Immature natural killer cell (primary cell): Measurements from ENCODE around the gene CABP1. TPM values are rescaled to one million over a fixed set of nuclear protein-coding genes. Genes with fewer than 3 reads are reported as not detected.

Experiments used
- DNase-seq, 3 donors: peaks; one replicate each; pipeline ENCODE4 v3.0.0; 2022; ENCODE audit warnings: mixed read lengths in 1 of 3
- H3K27ac Mint-ChIP-seq, 6 donors: one replicate each; pipeline ENCODE4 v1.8.0; 2020; ENCODE audit warnings: mixed read lengths in 6 of 6, mild to moderate bottlenecking in 5 of 6, inconsistent platforms in 4 of 6, moderate library complexity in 3 of 6
- H3K27me3 Mint-ChIP-seq, 3 donors: one replicate each; pipeline ENCODE4 v1.8.0; 2020 to 2021; ENCODE audit warnings: low read depth in 3 of 3, mild to moderate bottlenecking in 3 of 3, mixed read lengths in 3 of 3, moderate library complexity in 3 of 3, inconsistent platforms in 1 of 3
- H3K36me3 Mint-ChIP-seq, 3 donors: one replicate each; pipeline ENCODE4 v1.8.0; 2020; ENCODE audit warnings: mixed read lengths in 3 of 3, inconsistent platforms in 2 of 3, mild to moderate bottlenecking in 2 of 3
- H3K4me1 Mint-ChIP-seq, 2 donors: one replicate each; pipeline ENCODE4 v1.8.0; 2020; ENCODE audit warnings: inconsistent platforms in 2 of 2, mild to moderate bottlenecking in 2 of 2, mixed read lengths in 2 of 2, moderate library complexity in 1 of 2
- H3K4me3 Mint-ChIP-seq, 5 donors: one replicate each; pipeline ENCODE4 v1.8.0; 2020; ENCODE audit warnings: mild to moderate bottlenecking in 5 of 5, mixed read lengths in 5 of 5, inconsistent platforms in 3 of 5, moderate library complexity in 3 of 5
- H3K9me3 Mint-ChIP-seq, 6 donors: one replicate each; pipeline ENCODE4 v1.8.0; 2020; ENCODE audit warnings: mild to moderate bottlenecking in 6 of 6, mixed read lengths in 6 of 6, inconsistent platforms in 4 of 6, moderate library complexity in 3 of 6
- polyA plus RNA-seq, 3 donors: library from polyadenylated mRNA; unstranded; fragments of 300-500 nt; fragmentation: Illumina TruSeq; gene quantifications; one replicate each; pipeline ENCODE4 v1.2.3, GENCODE V29; 2021

CABP1 gene
- polyA plus RNA-seq, 3 donors from 2014 or later: not detected

DNA sequence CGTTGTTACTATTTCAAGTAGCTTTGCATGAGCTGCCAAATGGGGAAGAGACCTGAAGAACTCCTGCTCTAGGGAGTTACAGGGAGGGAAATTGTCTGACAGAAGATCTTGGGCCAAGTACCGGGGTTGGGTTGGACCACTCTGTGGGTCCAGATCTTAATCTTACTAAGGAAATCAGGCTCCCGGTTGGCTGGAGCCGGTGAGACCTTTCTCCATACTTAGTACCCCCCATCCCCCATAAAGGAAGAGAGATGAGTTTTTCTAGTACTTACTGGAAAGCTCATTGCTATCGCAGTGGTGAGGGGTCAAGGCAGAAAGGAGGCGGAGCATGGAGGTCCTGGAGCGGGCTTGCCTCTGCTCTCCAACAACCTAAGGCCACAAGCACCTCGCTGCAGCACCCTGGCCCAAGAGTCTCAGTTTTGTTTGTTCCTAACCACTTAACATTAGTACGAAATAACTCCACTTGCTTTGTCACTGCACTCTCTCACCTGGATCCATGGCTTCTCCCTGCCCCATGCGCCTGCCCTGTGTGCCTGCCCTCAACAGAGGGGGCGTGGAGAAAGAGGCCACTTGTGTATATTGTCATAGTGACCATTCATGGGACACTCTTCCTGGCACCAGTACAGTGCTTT lies 63.0 kb downstream of the CABP1 start:
- Mint-ChIP-seq H3K4me3 (no peak overlapping the region), H3K4me1 (no peaks in the 10 kb centered on the region), H3K36me3 (peaks cover 15 to 28% (median 16%) of the 10 kb centered on the region in 3 donors), H3K27ac (no peak overlapping the region), H3K9me3 (no peaks in the 10 kb centered on the region), H3K27me3 (no peaks in the 10 kb centered on the region)
- no peak for DNase-seq

DNA sequence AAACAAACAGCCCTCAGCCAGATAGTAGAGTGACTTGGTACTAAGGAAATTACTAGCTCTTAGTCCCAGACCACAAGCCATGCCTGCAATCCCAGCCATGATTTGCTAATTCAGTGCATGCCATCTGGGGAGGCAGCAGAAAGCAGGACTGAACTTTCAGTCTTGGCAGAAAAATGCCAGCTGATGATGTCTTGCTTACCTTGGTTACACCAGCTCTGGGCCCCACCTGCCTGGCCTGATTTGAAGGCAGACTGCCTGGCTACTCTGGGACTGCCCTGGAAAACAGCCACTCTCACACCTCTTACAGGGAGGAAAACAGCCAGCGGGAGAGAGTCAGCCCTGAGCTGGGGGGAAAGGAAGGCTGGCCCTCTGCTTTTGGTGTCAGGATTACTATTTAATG lies 65.2 kb downstream of the CABP1 start:
- Mint-ChIP-seq H3K9me3 (no peaks in the 10 kb centered on the region), H3K4me1 (peaks cover 8 to 10% of the 10 kb centered on the region in 2 donors), H3K4me3 (no peak overlapping the region), H3K27ac (no peak overlapping the region), H3K27me3 (no peaks in the 10 kb centered on the region), H3K36me3 (peaks cover 6 to 11% (median 11%) of the 10 kb centered on the region in 3 donors)
- DNase-seq: no peak

DNA sequence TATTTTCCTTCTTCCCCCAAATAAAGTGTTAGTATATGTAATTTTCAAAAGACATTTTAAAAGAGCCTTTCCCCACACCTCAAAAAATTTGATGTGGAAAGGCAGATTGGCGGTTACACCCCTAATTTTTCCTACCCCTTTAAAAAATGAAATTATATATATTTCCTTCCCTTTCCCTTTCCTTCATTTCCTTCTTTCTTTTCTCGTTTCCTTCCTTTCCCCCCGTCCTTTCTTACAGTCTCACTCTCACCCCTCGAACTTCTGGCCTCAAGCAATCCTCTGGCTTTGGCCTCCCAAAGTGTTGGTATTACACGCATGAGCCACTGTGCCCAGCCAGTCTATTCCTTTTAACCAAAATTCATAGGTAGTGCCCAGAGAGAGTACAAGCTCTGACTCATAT lies 65.6 kb downstream of the CABP1 start:
- Mint-ChIP-seq H3K27me3 (no peaks in the 10 kb centered on the region), H3K27ac (no peak overlapping the region), H3K36me3 (peaks cover 3 to 7% (median 7%) of the 10 kb centered on the region in 3 donors), H3K4me1 (peaks cover 10 to 12% of the 10 kb centered on the region in 2 donors), H3K9me3 (no peaks in the 10 kb centered on the region), H3K4me3 (no peak overlapping the region)
- no peak for DNase-seq

DNA sequence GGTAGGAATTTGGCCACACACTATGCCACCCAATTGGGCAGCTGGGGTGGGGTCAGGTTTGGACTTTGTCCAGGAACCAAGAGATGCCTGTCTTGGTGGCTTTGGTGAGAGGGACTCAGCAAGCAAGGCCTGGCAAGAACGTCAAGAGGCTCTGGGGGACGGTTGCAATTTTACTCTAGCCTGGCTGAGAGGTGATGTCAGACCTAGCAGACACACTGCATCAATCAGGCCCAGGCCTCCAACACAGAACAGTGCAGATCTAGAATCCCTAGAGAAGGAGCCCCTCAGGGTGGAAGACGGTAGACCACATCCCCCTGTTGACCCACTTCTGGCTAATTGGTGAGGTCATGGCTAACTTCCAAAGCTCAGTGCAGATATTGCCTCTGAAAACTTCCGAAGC lies 68.2 kb downstream of the CABP1 start:
- no peak for DNase-seq
- H3K9me3 Mint-ChIP-seq: no peaks in the 10 kb centered on the region
- H3K27me3 Mint-ChIP-seq: no peaks in the 10 kb centered on the region
- H3K4me3 Mint-ChIP-seq: peak overlapping the region in 3 of 5 donors; percentile 35 to 83 (median 50)
- peaks cover 28 to 29% of the 10 kb centered on the region in 2 donors for H3K4me1 Mint-ChIP-seq
- peaks cover under 1 to 2% (median 2%) of the 10 kb centered on the region in 3 donors for H3K36me3 Mint-ChIP-seq
- H3K27ac Mint-ChIP-seq: peak overlapping the region in 2 of 6 donors; percentile 34 to 83

DNA sequence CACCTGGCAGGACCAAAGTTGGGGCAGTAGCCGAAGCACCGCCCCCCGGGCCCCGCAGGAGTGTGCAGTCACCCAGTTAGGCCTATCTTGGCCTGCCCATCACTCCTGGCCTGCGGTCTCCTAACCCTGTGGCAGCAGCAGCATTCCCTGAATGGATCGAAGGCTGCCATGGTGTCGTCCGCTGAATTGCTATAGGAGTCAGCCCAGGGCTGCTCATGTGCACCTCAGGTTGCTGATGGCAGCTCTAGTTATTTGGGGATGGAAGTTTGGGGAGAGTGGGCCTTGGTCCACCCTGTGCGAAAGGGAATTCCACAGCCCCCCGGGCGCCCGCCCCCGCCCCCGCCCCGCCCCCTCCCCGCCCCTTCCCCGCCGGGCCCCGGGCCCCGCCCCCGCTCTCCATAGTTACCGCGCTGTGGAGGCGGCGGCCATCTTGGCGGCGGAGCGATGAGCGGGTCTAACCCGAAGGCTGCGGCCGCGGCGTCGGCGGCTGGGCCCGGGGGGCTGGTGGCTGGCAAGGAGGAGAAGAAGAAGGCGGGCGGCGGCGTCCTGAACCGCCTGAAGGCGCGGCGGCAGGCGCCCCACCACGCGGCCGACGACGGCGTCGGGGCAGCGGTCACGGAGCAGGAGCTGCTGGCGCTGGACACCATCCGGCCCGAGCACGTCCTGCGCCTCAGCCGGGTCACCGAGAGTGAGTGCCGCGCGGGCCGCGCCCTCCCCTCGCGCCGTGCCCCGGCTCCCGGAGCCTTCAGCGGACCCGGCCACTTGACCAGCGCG lies 69.8 kb downstream of the CABP1 start, which contains the start of gene UNC119B:
UNC119B (plus strand) TSS at position 428 of the 774 bp plus-strand sequence; CDS start at position 445, 17 bp downstream.
- Mint-ChIP-seq H3K36me3 (peaks cover 5 to 9% (median 5%) of the 10 kb centered on the region in 3 donors), H3K9me3 (no peaks in the 10 kb centered on the region), H3K27me3 (no peaks in the 10 kb centered on the region), H3K27ac (peak within 1 kb of the TSS; percentile 81 to 84 (median 83)), H3K4me1 (peaks cover 32 to 35% of the 10 kb centered on the region in 2 donors), H3K4me3 (peak within 1 kb of the TSS; percentile 86 to 92 (median 89))
- DNase-seq: peak; percentile 71 to 73 (median 72)

DNA sequence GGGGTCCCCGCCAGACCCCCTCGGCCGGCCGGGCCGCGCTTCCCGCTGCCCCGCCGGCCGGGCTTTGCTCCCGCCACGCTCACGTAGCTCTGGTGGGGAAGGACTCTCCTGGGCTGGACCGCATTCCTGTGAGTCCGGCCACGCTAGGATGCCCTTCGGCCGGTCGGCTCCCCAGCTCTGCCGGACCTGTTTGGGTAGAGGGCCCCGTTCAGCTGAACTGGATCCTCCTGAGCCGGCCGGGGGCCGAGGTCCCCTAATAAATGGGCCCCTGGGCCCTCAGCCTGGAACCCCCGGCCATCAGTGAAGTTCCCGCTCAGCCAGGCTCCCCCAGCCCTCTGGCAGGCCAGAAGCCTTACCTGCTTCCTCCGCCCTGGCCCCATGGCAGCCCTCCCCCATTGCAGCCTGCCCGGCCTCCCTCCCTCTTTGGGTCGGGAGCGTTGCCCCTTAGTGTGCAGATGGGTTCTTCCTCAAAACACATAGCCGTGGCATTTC lies 70.4 kb downstream of the CABP1 start:
- peaks cover 32 to 35% of the 10 kb centered on the region in 2 donors for H3K4me1 Mint-ChIP-seq
- peak in 1 of 3 donors; percentile 17 for DNase-seq
- peaks cover 5 to 13% (median 5%) of the 10 kb centered on the region in 3 donors for H3K36me3 Mint-ChIP-seq
- no peaks in the 10 kb centered on the region for H3K27me3 Mint-ChIP-seq
- no peaks in the 10 kb centered on the region for H3K9me3 Mint-ChIP-seq
- peak overlapping the region; percentile 81 to 84 (median 82) for H3K27ac Mint-ChIP-seq
- peak overlapping the region; percentile 86 to 92 (median 89) for H3K4me3 Mint-ChIP-seq

DNA sequence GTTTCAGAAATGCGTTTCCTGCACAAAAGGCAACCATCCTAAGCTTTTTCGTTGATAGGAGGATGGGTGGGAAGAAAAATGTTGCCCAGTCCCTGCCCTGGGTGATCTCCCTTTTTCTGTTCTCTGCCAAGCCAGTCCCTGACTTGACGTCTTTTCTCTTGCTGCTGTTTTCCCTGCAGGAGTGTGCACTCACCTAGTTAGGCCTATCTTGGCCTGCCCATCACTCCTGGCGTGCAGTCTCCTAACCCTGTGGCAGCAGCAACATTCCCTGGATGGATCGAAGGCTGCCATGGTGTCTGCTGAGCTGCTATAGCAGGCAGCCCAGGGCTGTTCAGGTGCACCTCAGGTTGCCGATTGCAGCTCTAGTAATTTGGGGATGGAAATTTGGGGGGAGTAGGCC lies 71.0 kb downstream of the CABP1 start:
- Mint-ChIP-seq H3K4me1 (peaks cover 32 to 35% of the 10 kb centered on the region in 2 donors), H3K4me3 (peak overlapping the region; percentile 86 to 92 (median 89)), H3K9me3 (no peaks in the 10 kb centered on the region), H3K36me3 (peaks cover 7 to 16% (median 8%) of the 10 kb centered on the region in 3 donors), H3K27me3 (no peaks in the 10 kb centered on the region), H3K27ac (peak overlapping the region; percentile 81 to 84 (median 82))
- no peak for DNase-seq

DNA sequence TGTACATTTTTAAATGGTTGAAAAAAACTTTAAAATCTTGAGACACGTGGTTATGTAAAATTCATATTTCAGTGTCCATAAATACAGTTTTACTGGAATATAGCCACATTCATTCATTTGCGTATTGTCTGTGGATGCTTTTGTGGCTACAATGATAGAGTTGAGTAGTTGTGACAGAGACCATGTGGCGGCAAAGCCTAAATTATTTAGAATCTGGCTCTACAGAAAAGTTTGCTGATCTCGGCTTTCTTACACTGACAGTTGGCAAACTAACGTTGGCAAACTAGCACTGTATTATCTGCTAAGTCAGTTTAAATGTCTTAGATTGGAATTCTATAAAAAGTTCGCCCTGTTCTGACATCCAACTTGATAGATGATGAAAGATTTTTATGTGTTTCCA lies 72.2 kb downstream of the CABP1 start:
- no peak overlapping the region for H3K27ac Mint-ChIP-seq
- peaks cover 32 to 35% of the 10 kb centered on the region in 2 donors for H3K4me1 Mint-ChIP-seq
- no peaks in the 10 kb centered on the region for H3K27me3 Mint-ChIP-seq
- no peak for DNase-seq
- peaks cover 11 to 22% (median 11%) of the 10 kb centered on the region in 3 donors for H3K36me3 Mint-ChIP-seq
- H3K4me3 Mint-ChIP-seq: peak overlapping the region in 2 of 5 donors; percentile 46 to 87
- no peaks in the 10 kb centered on the region for H3K9me3 Mint-ChIP-seq

DNA sequence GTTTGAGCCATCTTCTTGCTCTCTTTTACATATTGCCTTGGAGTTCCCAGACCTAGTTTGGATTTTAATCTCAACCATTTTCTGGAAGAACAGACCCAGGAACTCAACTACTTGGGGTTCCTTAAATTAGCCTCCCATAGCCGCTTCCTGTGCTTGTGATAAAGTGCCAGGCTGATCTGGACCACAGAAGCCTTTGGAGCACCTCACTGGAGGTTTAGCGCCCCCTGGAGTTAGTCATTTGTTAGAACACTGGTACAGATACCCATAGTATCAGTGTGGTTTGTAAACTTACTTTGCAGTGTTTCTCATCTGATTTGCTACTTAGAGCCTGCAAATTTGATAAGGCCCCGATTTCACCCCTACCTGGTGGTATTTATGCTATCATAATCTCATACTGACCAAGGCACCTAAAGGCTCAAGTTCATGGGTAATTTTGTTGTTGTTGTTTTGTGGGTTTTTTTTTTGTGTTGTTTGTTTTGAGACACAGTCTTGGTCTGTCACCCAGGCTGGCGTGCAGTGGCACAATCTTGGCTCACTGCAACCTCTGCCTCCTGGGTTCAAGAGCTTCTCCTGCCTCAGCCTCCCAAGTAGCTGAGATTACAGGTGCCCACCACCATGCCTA lies 73.5 kb downstream of the CABP1 start:
- peak; percentile 71 to 78 (median 75) for DNase-seq
- Mint-ChIP-seq H3K27ac (peak overlapping the region; percentile 5 to 84 (median 43)), H3K36me3 (peaks cover 16 to 32% (median 20%) of the 10 kb centered on the region in 3 donors), H3K9me3 (no peaks in the 10 kb centered on the region), H3K27me3 (no peaks in the 10 kb centered on the region), H3K4me1 (peaks cover 30 to 35% of the 10 kb centered on the region in 2 donors), H3K4me3 (peak overlapping the region in 2 of 5 donors; percentile 20 to 52)

Other genes with a start within 250 kb of the CABP1 start
- gene COX6A1, start 202.5 kb upstream of the CABP1 start, polyA plus RNA-seq: 1,000 to 10,000 TPM in 2 of 3 donors, 100 to 1,000 TPM in 1; 859 to 1,309 (median 1,192) TPM
- 10 to 100 TPM; 66.4 to 76.8 (median 69.2) TPM for gene TRIAP1, start 194.2 kb upstream of the CABP1 start, polyA plus RNA-seq
- gene GATC, start 194.2 kb upstream of the CABP1 start, polyA plus RNA-seq: 10 to 100 TPM in 2 of 3 donors, 1 to 10 TPM in 1; 8.3 to 26.7 (median 23.3) TPM
- gene SRSF9, start 170.9 kb upstream of the CABP1 start, polyA plus RNA-seq: 100 to 1,000 TPM; 221 to 292 (median 271) TPM
- gene DYNLL1, start 144.5 kb upstream of the CABP1 start, polyA plus RNA-seq: 100 to 1,000 TPM; 399 to 508 (median 457) TPM
- 10 to 100 TPM; 39.7 to 51.8 (median 49.6) TPM for gene COQ5, start 111.5 kb upstream of the CABP1 start, polyA plus RNA-seq
- gene RNF10, start 106.3 kb upstream of the CABP1 start, polyA plus RNA-seq: 100 to 1,000 TPM in 1 of 3 donors, 10 to 100 TPM in 2; 60.3 to 154 (median 66.5) TPM
- 100 to 1,000 TPM in 2 of 3 donors, 10 to 100 TPM in 1; 86.2 to 110 (median 101) TPM for gene POP5, start 59.2 kb upstream of the CABP1 start, polyA plus RNA-seq
- 100 to 1,000 TPM in 1 of 3 donors, 10 to 100 TPM in 2; 77.7 to 109 (median 81.6) TPM for gene MLEC, start 46.5 kb downstream of the CABP1 start, polyA plus RNA-seq
- 1 to 10 TPM; 5.1 to 6.2 (median 5.8) TPM for gene UNC119B, start 69.8 kb downstream of the CABP1 start, polyA plus RNA-seq
- 10 to 100 TPM; 27.1 to 48.3 (median 40.8) TPM for gene ACADS, start 85.2 kb downstream of the CABP1 start, polyA plus RNA-seq